GM12878 (cell line): ENCODE data around the gene RPA3. TPM values are rescaled to one million over a fixed set of nuclear protein-coding genes. Genes with fewer than 3 reads are reported as not detected.

ENCODE experiments used
- ATAC-seq: fragments of 200-7000 bp; cut with Tn5 transposase; 3 replicates; pipeline ENCODE4 v1.9.1; 2020; ENCODE audit warnings: mild to moderate bottlenecking, moderate library complexity
- BruUV-seq: library from RNA; stranded (reverse); fragments of 400-500 nt; replicated peaks from 2 replicates; lab custom pipeline; 2021; lab: Mats Ljungman, UMichigan
- CTCF ChIA-PET: fragments of 300-600 bp; sonication (Branson Sonifier 250); formaldehyde crosslinking; extraction: SDS; loops from one replicate; lab custom pipeline; 2021; ENCODE audit warnings: inconsistent platforms; lab: Yijun Ruan, JAX
- POLR2A ChIA-PET: fragments of 350-600 bp; formaldehyde crosslinking; extraction: SDS; loops from one replicate; lab custom pipeline; 2021; ENCODE audit warnings: inconsistent platforms; lab: Charles Lee
- RAD21 ChIA-PET: fragments of 300-600 bp; sonication (Branson Sonifier 250); formaldehyde crosslinking; loops from one replicate; lab custom pipeline; 2023; ENCODE audit warnings: antibody characterized with exemption; ENCODE audit not compliant: unreplicated experiment; lab: Charles Lee
- SMC1A ChIA-PET: fragments of 300-600 bp; sonication (Branson Sonifier 250); formaldehyde crosslinking; loops from one replicate; lab custom pipeline; 2023; ENCODE audit not compliant: unreplicated experiment, uncharacterized antibody; lab: Charles Lee
- DNase-seq: peaks from one replicate; pipeline ENCODE4 v3.0.0-alpha.2; 2011; ENCODE audit warnings: low read depth, low spot score
- FAIRE-seq: peaks from 3 replicates; lab custom pipeline; 2011; peaks lifted over from hg19 to GRCh38; lab: Jason Lieb, UNC
- H2AFZ ChIP-seq: 2 replicates; pipeline ENCODE4 v1.6.0; 2011; ENCODE audit warnings: low read depth, low read length, control low read depth; ENCODE audit not compliant: control insufficient read depth
- H3K27ac ChIP-seq: 2 replicates; pipeline ENCODE4 v1.5.1; 2011; ENCODE audit warnings: control low read depth; ENCODE audit not compliant: control insufficient read depth, insufficient read depth
- H3K27me3 ChIP-seq, 2 experiments: replicated peaks in 1 of 2; 2 replicates each; pipeline versions ENCODE4 v1.6.0 to v1.6.1; 2011; ENCODE audit warnings: low read length in 1 of 2; ENCODE audit not compliant: control insufficient read depth in 2 of 2, insufficient read depth in 2 of 2
- H3K36me3 ChIP-seq, 2 experiments: 2 replicates each; pipeline ENCODE4 v1.5.1; 2011; ENCODE audit warnings: low read length in 1 of 2; ENCODE audit not compliant: control insufficient read depth in 2 of 2, insufficient read depth in 2 of 2
- H3K4me1 ChIP-seq: 2 replicates; pipeline ENCODE4 v1.6.1; 2011; ENCODE audit warnings: mild to moderate bottlenecking, low read length, moderate library complexity, mixed read lengths; ENCODE audit not compliant: control insufficient read depth, insufficient read depth
- H3K4me2 ChIP-seq: 2 replicates; pipeline ENCODE4 v1.6.0; 2011; ENCODE audit warnings: control low read depth; ENCODE audit not compliant: control insufficient read depth, insufficient read depth
- H3K4me3 ChIP-seq: fragments of 200-600 bp; sonication (generic); 2 replicates; pipeline ENCODE4 v1.5.1; 2016
- H3K79me2 ChIP-seq: 2 replicates; pipeline ENCODE4 v1.6.0; 2011; ENCODE audit warnings: low read length; ENCODE audit not compliant: control insufficient read depth, insufficient read depth
- H3K9ac ChIP-seq: 2 replicates; pipeline ENCODE4 v1.8.0; 2011; ENCODE audit warnings: low read length, control low read depth, mixed read lengths; ENCODE audit not compliant: control insufficient read depth, insufficient read depth
- H3K9me3 ChIP-seq: replicated peaks from 3 replicates; pipeline ENCODE4 v1.5.1; 2011; ENCODE audit warnings: mild to moderate bottlenecking, low read length; ENCODE audit not compliant: control insufficient read depth, insufficient read depth
- H4K20me1 ChIP-seq: 2 replicates; pipeline ENCODE4 v1.6.0; 2011; ENCODE audit not compliant: control insufficient read depth, insufficient read depth
- CBX5 ChIP-seq: sonication (generic); IDR thresholded peaks from 2 replicates; pipeline ENCODE4 v1.6.1; 2016; ENCODE audit warnings: low read depth, moderate library complexity, mild to moderate bottlenecking, inconsistent platforms
- CEBPB ChIP-seq, 2 experiments: fragments of 150-350 bp in 1 of 2; IDR thresholded peaks; 2 replicates each; pipeline ENCODE4 v1.6.1; 2012 to 2014; ENCODE audit warnings: low read depth in 2 of 2, low read length in 2 of 2, borderline replicate concordance in 1 of 2, inconsistent platforms in 1 of 2
- CHD1 ChIP-seq: IDR thresholded peaks from 2 replicates; pipeline ENCODE4 v1.6.1; 2012; ENCODE audit warnings: low read depth, low read length, improper control_type of control experiment
- FOS ChIP-seq: IDR thresholded peaks from 3 replicates; pipeline ENCODE4 v1.6.1; 2011; ENCODE audit warnings: borderline replicate concordance; ENCODE audit not compliant: insufficient read length; ENCODE audit errors: extremely low read depth
- FOXM1 ChIP-seq: IDR thresholded peaks from 2 replicates; pipeline ENCODE4 v1.6.1; 2012; ENCODE audit warnings: low read depth, mild to moderate bottlenecking, inconsistent platforms, low read length, moderate library complexity
- HDAC6 ChIP-seq: fragments of 200-600 bp; sonication (generic); IDR thresholded peaks from one replicate; pipeline ENCODE4 v1.8.0; 2017; ENCODE audit warnings: antibody characterized with exemption; ENCODE audit not compliant: unreplicated experiment
- KLF5 ChIP-seq: fragments of 450-650 bp; IDR thresholded peaks from 2 replicates; pipeline ENCODE4 v1.6.1; 2014; ENCODE audit warnings: mild to moderate bottlenecking; ENCODE audit not compliant: partially characterized antibody
- NFYB ChIP-seq: IDR thresholded peaks from 2 replicates; pipeline ENCODE4 v1.6.1; 2011; ENCODE audit warnings: low read depth, mild to moderate bottlenecking, low read length, improper control_type of control experiment, moderate library complexity; ENCODE audit not compliant: insufficient read depth
- NR2F1 ChIP-seq: fragments of 450-650 bp; conservative IDR thresholded peaks from 2 replicates; pipeline ENCODE4 v1.6.1; 2017; ENCODE audit warnings: mild to moderate bottlenecking
- POLR2AphosphoS5 ChIP-seq: IDR thresholded peaks from 2 replicates; pipeline ENCODE4 v1.6.1; 2011; ENCODE audit warnings: mild to moderate bottlenecking, low read length, inconsistent platforms
- RCOR1 ChIP-seq: conservative IDR thresholded peaks from 2 replicates; pipeline ENCODE4 v1.6.1; 2012; ENCODE audit warnings: low read depth, low read length, improper control_type of control experiment
- SIN3A ChIP-seq: IDR thresholded peaks from 2 replicates; pipeline ENCODE4 v1.6.1; 2012; ENCODE audit warnings: low read depth, low read length, improper control_type of control experiment
- SPI1 ChIP-seq: IDR thresholded peaks from 2 replicates; pipeline ENCODE4 v1.6.1; 2011; ENCODE audit warnings: low read depth, mild to moderate bottlenecking, low read length, moderate library complexity, borderline replicate concordance; ENCODE audit not compliant: insufficient read depth
- SREBF2 ChIP-seq: IDR thresholded peaks from 2 replicates; pipeline ENCODE4 v1.6.1; 2012; ENCODE audit warnings: mild to moderate bottlenecking, low read length
- STAT3 ChIP-seq: IDR thresholded peaks from 2 replicates; pipeline ENCODE4 v1.6.1; 2011; ENCODE audit warnings: low read depth, low read length, improper control_type of control experiment
- TARDBP ChIP-seq: IDR thresholded peaks from 2 replicates; pipeline ENCODE4 v1.6.1; 2016; ENCODE audit warnings: borderline replicate concordance
- YBX1 ChIP-seq: fragments of 450-650 bp; IDR thresholded peaks from 2 replicates; pipeline ENCODE4 v1.6.1; 2016; ENCODE audit warnings: antibody characterized with exemption
- ZBTB40 ChIP-seq: fragments of 450-650 bp; IDR thresholded peaks from 2 replicates; pipeline ENCODE4 v1.6.1; 2016; ENCODE audit warnings: mild to moderate bottlenecking, moderate library complexity, borderline replicate concordance
- in situ Hi-C: fragments of 300-500 bp; cut with MboI; formaldehyde crosslinking; loops from 9 replicates; pipeline ENCODE4 v1.14.3; 2018; ENCODE audit warnings: mixed read lengths
- intact Hi-C: fragments of 100-400 bp; cut with micrococcal nuclease; formaldehyde crosslinking; loops from one replicate; pipeline ENCODE4 v1.14.2; 2022; ENCODE audit not compliant: unreplicated experiment
- polyA plus RNA-seq, 11 experiments: library from polyadenylated mRNA; depleted of rRNA in 4 of 11; unstranded in 6 of 11; stranded (reverse) in 5 of 11; fragments of >200 nt; fragmentation: Nextera tagmentation in 4 of 11; fragmentation: Illumina TruSeq in 1 of 11; extraction: Ambion mirVana in 4 of 11; extraction: Trizol in 1 of 11; gene quantifications; 1 replicate in 1 of 11; 2 replicates in 10 of 11; pipeline versions ENCODE4 v1.2.1 to v1.2.3, GENCODE V29; 2011 to 2016; ENCODE audit warnings: inconsistent platforms in 2 of 11, missing spikeins in 2 of 11, low read depth in 1 of 11
- total RNA-seq, 4 experiments: library from RNA; depleted of rRNA in 3 of 4; stranded (reverse); fragments of >200 nt in 3 of 4; fragmentation: Illumina TruSeq in 1 of 4; extraction: Trizol in 1 of 4; gene quantifications; 2 replicates each; pipeline versions ENCODE4 v1.2.1 to v1.2.3, GENCODE V29; 2013 to 2021
- TF ChIP-seq, protein P1 (sequence below): fragments of 450-650 bp; IDR thresholded peaks from 2 replicates; pipeline ENCODE4 v1.6.1; 2014; ENCODE audit warnings: mild to moderate bottlenecking
- TF ChIP-seq, protein P2 (sequence below): IDR thresholded peaks from 2 replicates; pipeline ENCODE4 v1.6.1; 2012; ENCODE audit warnings: low read length, inconsistent platforms

RPA3 gene
- total and polyA plus RNA-seq, 10 of the 15 experiments (the other 5 are each of a cell fraction or from before 2014, with no cell fraction given), result 60.2 to 343 (median 112) TPM

- Histone ChIP-seq H3K4me3 (no peak overlapping the region), H3K4me1 (peaks cover 9% of the 10 kb centered on the region), H3K4me2 (peak overlapping the region; percentile 1; the same call in 1 of the 2 replicates), H3K9ac (no peak overlapping the region), H3K79me2 (no peaks in the 10 kb centered on the region), H3K27ac (0 out of 2 replicates have a peak overlapping the region, but pooled peaks have one; percentile 13), H3K27me3 (no peaks in the 10 kb centered on the region), H4K20me1 (no peaks in the 10 kb centered on the region), H3K36me3 (no peaks in the 10 kb centered on the region), H2AFZ (no peak overlapping the region), H3K9me3 (no peaks in the 10 kb centered on the region; the same call in 2 of the 3 replicates)
- ChIA-PET RAD21 (interaction anchor here (1.4 to 3.1 kb wide), 3 partner anchors 19 to 73 kb away, joined by 4 to 12 read pairs (median 9); no protein-coding TSS in a partner anchor), POLR2A (interaction anchor here (0.9 to 1.8 kb wide), 3 partner anchors 19 to 509 kb away, joined by 3 to 8 read pairs (median 3); partner anchors contain the start of gene RPA3), CTCF (interaction anchor here (0.9 to 3.8 kb wide), 4 partner anchors 11 to 18 kb away, joined by 3 to 18 read pairs (median 4); no protein-coding TSS in a partner anchor), SMC1A (interaction anchor here (0.7 to 6.6 kb wide), 5 partner anchors 11 to 544 kb away, joined by 3 to 42 read pairs (median 5); no protein-coding TSS in a partner anchor)
- in situ Hi-C loops (no loop called here), intact Hi-C loops (no loop called here)
- TF ChIP-seq KLF5, result no peak
- no peak for TF ChIP-seq SREBF2
- TF ChIP-seq FOS, result no peak
- TF ChIP-seq ZBTB40, result no peak
- no peak for TF ChIP-seq FOXM1
- TF ChIP-seq, protein P1, sequence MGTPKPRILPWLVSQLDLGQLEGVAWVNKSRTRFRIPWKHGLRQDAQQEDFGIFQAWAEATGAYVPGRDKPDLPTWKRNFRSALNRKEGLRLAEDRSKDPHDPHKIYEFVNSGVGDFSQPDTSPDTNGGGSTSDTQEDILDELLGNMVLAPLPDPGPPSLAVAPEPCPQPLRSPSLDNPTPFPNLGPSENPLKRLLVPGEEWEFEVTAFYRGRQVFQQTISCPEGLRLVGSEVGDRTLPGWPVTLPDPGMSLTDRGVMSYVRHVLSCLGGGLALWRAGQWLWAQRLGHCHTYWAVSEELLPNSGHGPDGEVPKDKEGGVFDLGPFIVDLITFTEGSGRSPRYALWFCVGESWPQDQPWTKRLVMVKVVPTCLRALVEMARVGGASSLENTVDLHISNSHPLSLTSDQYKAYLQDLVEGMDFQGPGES, result no peak
- TF ChIP-seq CBX5, result no peak
- TF ChIP-seq RCOR1, result no peak
- TF ChIP-seq YBX1, result no peak
- no peak for TF ChIP-seq STAT3
- no peak for TF ChIP-seq NR2F1
- TF ChIP-seq, protein P2, sequence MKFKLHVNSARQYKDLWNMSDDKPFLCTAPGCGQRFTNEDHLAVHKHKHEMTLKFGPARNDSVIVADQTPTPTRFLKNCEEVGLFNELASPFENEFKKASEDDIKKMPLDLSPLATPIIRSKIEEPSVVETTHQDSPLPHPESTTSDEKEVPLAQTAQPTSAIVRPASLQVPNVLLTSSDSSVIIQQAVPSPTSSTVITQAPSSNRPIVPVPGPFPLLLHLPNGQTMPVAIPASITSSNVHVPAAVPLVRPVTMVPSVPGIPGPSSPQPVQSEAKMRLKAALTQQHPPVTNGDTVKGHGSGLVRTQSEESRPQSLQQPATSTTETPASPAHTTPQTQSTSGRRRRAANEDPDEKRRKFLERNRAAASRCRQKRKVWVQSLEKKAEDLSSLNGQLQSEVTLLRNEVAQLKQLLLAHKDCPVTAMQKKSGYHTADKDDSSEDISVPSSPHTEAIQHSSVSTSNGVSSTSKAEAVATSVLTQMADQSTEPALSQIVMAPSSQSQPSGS, result no peak
- no peak for TF ChIP-seq POLR2AphosphoS5
- no peak for TF ChIP-seq SPI1
- no peak for TF ChIP-seq HDAC6
- no peak for TF ChIP-seq NFYB
- no peak for TF ChIP-seq SIN3A
- TF ChIP-seq CHD1, result no peak
- TF ChIP-seq TARDBP, result no peak
- no peak for TF ChIP-seq CEBPB (IDR thresholded peaks at IDR 0.05; ENCODE audit: borderline replicate concordance in 1 of 2, low read depth in 2 of 2, low read length in 2 of 2)
- no peak for FAIRE-seq
- peak; percentile 42; the same call in 2 of the 3 replicates for ATAC-seq
- BruUV-seq, result no TSS peak
- DNase-seq, result no peak
Measured at GRCh38 chr7:7699970-7700369, 18.4 kb downstream of the RPA3 start.
